NCI-H2227 treated with DMSO at 0.1 percent for 48 hours (cell line): ENCODE data around the gene REM2.
A peak's percentile ranks its signal among the peaks of the same experiment; 100 is the strongest.

Source experiments
- DNase-seq: peaks from one replicate; lab custom pipeline; 2025; lab: John Stamatoyannopoulos, UW

REM2 gene, protein sequence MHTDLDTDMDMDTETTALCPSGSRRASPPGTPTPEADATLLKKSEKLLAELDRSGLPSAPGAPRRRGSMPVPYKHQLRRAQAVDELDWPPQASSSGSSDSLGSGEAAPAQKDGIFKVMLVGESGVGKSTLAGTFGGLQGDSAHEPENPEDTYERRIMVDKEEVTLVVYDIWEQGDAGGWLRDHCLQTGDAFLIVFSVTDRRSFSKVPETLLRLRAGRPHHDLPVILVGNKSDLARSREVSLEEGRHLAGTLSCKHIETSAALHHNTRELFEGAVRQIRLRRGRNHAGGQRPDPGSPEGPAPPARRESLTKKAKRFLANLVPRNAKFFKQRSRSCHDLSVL

DNA sequence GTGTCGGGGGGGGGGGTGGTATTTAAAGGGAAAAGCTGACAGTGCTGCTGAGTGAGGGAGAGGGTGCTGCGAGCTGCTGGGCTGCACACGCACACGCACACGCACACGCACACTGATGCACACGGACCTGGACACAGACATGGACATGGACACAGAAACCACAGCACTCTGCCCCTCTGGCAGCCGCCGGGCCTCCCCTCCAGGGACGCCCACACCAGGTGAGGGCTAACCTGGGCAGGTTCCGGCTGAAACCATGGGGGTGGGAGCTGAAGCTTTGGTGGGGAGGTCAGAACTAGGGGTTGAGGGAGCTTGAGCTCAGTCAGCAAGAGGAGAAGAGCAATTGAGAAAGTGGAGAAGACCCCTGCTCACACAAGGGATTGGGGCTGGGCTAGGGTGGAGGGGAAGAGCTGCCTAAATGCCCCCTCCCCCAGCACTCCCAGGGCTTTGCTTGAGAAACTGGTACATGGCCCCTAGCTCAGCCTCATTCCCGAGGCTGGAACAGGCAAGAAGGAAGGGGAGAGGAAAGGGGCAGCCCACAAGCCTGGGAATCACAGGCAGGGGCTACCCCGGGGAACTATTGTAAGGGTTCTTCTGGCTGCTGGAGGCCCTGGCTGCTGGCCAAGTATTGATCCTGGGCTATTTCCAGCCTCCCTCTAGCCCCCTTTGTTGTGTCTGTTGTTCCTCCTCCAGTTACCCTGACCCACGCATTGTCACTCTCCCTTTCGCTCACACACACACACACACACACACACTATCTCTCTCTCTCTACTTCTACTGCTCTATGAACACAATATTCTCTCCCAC is at the start of gene REM2:
REM2 (plus strand) TSS at position 50 of the 804 bp plus-strand sequence; CDS start at position 116, 66 bp downstream.
- DNase-seq = peak; percentile 85

DNA sequence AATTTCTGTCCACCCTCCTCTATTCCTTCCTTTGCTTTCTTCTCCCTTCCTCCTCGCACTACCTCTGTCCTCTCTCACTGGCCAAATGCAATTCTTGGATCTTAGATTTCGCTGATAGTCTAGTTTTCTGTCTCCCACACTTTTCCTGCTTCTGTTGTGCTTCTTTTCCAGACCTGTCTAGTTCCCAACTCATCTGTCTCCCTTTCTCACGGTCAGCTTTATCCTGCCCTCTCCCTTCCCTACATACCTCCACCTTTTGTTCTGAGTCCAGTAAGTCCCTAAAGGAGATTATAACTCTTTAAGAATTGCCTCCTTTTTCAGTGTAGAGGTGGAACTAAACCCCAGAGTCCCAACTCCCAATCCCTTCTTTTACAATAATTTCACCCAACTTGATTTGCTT is 47.5 kb upstream of the REM2 start:
- no peak for DNase-seq

- DNase-seq = no peak
Measured at GRCh38 chr14:22836301-22837113, 46.5 kb upstream of the REM2 start, which contains the start of gene MMP14. MMP14 (plus strand) TSS chr14:22836585; CDS start chr14:22836818, 233 bp downstream.

DNA sequence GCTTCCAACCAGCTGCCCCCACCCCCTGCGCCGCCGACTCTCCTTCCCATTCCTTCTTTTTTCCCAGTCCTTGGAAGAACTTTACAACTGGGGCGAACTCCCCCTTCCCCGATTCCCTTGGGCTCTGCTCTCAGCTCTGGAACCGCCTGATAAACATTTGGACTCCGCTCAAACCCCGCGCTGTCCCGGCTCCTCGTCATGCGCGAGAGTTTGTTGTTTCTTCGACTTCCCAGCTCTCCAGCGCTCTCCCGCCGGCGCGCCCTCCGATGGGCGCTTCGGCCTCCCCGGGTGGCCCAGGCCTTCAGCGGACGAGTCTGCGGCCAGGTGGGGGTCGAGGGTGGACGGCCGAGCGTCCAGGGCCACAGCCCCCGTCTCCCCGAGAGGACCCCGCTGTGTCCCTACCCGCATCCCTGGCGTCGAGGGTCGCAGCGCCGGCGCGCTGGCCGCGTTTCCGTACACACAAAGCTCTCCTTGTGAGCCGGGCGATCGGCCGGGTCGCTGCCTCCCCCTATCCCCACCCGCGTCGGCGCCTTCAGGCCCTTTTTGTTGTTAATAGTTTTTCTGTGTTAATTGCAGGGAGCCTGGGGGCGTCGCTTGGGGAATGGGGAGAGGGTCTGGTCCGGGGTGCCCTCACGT is 45.8 kb upstream of the REM2 start:
- DNase-seq = no peak

- DNase-seq = no peak
Measured at GRCh38 chr14:22837750-22838538, 45.1 kb upstream of the REM2 start.

DNA sequence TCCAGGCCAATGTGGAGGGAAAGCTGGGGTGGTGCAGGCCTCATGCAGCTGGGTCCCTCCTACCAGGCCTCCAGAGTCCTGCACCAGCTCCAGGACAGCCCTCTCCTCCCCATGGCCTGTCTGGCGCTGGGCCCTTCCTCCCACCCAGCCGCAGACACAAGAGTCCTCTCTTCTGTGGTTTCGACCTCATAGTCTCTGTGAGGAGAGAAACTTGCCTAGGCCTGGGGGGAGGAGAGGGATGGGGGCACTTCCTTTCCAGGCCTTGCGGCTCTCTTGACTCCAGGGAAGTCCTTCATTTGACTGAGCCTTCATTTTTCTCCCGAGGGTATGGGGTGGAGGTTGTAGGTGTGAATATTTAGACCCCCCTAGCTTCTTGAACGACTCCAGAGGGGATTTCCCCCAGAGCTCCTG is 44.4 kb upstream of the REM2 start:
- DNase-seq = no peak

GRCh38 chr14:22839159-22839779 is 43.8 kb upstream of the REM2 start:
- no peak for DNase-seq

- DNase-seq = no peak
Measured at GRCh38 chr14:22841311-22841710, 41.7 kb upstream of the REM2 start.

- DNase-seq = no peak
Measured at GRCh38 chr14:22841769-22842168, 41.3 kb upstream of the REM2 start.

- no peak for DNase-seq
Measured at GRCh38 chr14:22842211-22843122, 40.6 kb upstream of the REM2 start.

GRCh38 chr14:22843123-22843925 is 39.7 kb upstream of the REM2 start:
- no peak for DNase-seq

GRCh38 chr14:22844221-22845102 is 38.6 kb upstream of the REM2 start:
- DNase-seq = no peak

DNA sequence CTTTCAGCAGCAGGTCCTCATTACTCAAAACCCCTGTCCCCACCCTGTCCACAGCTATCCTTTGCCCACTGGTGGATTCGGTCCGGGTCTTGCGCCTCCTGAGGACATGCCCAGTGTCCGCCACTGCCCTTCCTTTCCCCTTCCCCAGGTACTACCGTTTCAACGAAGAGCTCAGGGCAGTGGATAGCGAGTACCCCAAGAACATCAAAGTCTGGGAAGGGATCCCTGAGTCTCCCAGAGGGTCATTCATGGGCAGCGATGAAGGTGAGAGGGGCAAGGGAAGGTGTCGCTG is 38.0 kb upstream of the REM2 start:
- no peak for DNase-seq

DNA sequence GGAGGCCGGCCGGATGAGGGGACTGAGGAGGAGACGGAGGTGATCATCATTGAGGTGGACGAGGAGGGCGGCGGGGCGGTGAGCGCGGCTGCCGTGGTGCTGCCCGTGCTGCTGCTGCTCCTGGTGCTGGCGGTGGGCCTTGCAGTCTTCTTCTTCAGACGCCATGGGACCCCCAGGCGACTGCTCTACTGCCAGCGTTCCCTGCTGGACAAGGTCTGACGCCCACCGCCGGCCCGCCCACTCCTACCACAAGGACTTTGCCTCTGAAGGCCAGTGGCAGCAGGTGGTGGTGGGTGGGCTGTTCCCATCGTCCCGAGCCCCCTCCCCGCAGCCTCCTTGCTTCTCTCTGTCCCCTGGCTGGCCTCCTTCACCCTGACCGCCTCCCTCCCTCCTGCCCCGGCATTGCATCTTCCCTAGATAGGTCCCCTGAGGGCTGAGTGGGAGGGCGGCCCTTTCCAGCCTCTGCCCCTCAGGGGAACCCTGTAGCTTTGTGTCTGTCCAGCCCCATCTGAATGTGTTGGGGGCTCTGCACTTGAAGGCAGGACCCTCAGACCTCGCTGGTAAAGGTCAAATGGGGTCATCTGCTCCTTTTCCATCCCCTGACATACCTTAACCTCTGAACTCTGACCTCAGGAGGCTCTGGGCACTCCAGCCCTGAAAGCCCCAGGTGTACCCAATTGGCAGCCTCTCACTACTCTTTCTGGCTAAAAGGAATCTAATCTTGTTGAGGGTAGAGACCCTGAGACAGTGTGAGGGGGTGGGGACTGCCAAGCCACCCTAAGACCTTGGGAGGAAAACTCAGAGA is 37.0 kb upstream of the REM2 start:
- DNase-seq = no peak

DNA sequence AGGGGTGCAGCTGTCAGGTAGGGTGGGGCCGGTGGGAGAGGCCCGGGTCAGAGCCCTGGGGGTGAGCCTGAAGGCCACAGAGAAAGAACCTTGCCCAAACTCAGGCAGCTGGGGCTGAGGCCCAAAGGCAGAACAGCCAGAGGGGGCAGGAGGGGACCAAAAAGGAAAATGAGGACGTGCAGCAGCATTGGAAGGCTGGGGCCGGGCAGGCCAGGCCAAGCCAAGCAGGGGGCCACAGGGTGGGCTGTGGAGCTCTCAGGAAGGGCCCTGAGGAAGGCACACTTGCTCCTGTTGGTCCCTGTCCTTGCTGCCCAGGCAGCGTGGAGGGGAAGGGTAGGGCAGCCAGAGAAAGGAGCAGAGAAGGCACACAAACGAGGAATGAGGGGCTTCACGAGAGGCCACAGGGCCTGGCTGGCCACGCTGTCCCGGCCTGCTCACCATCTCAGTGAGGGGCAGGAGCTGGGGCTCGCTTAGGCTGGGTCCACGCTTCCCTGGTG is 36.2 kb upstream of the REM2 start:
- DNase-seq = no peak

DNA sequence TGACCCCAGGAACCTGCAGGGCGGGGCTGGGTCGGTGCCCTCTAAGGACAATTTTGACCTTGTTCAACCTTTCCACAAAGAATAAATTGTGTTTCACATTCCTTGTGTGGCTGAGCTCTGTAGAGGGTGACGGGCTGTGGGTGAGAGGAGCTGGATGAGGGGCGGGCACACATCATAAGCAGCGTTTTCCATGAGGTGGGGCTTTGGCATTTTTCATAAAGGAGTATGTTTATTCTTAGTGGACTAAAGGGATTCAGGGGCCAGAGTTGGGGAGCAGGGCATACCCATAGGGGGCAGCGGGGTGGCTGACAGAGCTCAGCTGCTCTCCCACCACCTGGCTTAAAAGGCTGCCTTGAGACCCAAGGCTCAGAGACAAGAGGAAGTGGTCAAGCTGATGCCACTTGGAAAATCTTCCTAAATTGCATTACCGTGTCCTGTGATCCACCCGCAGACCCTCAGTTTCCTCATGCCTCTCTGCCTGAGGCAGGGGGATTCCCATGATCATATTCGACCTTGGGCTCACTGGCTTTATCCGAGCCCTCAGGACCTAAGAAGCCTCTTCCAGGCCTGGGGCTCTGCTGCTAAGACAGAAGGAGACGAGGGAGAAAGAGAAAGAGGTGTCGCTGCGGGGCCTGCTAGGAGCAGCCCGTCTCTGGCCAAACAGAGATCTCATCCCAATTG is 35.2 kb upstream of the REM2 start:
- DNase-seq = no peak
